LNCaP clone FGC (cell line): Measurements from ENCODE around the gene MVB12A.

Experiments used
- DNase-seq: peaks from one replicate; pipeline ENCODE4 v3.0.0-alpha.2; 2011; ENCODE audit warnings: low read depth
- H3K4me3 ChIP-seq: 2 replicates; pipeline ENCODE4 v1.5.1; 2011; ENCODE audit warnings: mild to moderate bottlenecking, low read depth, low read length, control low read depth
- TF ChIP-seq, protein P1 (sequence below): IDR thresholded peaks from 2 replicates; pipeline ENCODE4 v1.5.1; 2012; ENCODE audit warnings: mild to moderate bottlenecking; ENCODE audit not compliant: control insufficient read depth, insufficient read depth; ENCODE audit errors: extremely low read depth

Gene MVB12A

DNA sequence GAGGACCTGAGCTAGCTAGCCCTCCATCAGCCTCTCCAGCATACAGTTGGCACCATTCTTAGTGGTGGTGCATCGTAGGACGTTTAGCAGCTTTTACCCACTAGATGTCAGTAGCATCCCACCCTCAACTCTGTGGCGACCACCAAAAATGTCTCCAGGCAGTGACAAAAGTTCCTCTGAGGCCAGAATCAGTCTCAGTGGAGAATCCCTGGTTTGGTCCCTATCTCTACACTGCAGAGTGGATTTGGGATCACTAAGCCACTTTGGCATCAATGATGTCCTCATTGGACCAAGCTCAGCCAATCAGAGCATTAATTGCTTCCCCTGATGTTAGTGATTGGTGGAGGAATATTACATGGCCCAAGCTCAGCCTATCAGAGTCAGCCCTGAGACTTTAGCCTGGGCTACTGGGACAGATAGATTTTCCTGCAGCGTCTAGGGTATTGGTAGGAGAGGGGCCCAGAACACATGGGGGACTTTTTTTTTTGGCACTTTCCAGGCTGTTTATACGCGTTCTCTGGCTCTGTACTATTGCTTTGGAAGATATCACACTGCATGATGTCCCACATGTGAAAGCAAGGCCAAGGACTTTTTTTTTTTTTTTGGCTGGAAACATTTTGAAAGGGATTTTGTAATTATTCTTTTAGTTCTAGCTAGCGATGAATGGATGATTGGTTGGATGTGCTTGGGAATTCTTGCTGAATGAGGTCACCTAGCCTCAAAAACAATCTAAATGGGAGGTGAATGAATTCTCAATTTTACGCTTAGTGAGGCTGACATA, 21.6 kb downstream of the MVB12A start:
- no peak for DNase-seq
- no peak overlapping the region for H3K4me3 ChIP-seq
- TF ChIP-seq, protein P1, sequence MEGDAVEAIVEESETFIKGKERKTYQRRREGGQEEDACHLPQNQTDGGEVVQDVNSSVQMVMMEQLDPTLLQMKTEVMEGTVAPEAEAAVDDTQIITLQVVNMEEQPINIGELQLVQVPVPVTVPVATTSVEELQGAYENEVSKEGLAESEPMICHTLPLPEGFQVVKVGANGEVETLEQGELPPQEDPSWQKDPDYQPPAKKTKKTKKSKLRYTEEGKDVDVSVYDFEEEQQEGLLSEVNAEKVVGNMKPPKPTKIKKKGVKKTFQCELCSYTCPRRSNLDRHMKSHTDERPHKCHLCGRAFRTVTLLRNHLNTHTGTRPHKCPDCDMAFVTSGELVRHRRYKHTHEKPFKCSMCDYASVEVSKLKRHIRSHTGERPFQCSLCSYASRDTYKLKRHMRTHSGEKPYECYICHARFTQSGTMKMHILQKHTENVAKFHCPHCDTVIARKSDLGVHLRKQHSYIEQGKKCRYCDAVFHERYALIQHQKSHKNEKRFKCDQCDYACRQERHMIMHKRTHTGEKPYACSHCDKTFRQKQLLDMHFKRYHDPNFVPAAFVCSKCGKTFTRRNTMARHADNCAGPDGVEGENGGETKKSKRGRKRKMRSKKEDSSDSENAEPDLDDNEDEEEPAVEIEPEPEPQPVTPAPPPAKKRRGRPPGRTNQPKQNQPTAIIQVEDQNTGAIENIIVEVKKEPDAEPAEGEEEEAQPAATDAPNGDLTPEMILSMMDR, result no peak

DNA sequence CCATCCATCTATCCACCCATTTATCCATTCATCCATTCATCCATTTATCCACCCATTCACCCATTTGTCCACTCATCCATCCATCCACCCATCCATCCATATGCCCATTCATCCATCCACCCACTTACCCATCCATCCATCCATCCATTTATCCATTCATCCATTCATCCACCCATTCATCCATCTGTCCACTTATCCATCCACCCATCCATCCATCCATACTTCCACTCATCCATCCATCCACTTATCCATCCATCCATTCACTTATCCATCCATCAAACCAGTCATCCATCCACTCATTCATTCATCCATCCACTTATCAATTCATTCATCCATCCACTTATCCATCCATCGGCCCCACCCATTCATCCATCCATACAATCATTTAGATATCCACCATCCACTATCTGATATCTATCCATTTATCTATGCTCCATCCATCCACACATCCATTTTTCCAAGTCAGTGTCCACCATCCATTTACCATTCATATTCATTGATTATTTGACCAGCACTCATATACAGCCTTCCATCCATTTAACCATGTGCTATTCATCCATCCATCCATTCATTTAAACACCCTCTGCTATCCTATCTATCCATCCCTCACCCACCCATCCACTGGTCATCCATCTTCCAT, 25.8 kb downstream of the MVB12A start:
- TF ChIP-seq, protein P1, result no peak
- no peak for DNase-seq

DNA sequence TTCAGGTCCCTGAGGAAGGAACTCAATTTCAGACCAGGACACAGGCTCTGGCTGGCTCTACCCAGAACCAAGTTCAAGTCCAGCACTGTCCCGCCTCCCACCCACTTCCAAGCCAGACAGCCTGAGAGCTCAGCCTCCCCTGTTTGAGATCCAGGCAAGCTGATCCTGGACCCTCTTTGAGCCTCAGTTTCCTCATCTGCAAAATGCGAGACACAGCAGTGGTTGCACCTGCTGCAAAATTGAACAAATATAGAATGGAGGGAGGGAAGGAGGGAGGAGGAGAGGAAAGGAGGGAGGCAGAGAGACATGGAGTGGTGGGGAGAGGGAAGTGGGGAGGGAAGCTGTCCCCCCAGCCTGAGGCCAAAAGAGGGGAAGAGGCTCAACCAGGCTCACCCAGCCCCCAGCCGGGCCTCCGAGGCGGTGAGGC, 27.9 kb downstream of the MVB12A start:
- DNase-seq, result no peak
- TF ChIP-seq, protein P1, result no peak
- H3K4me3 ChIP-seq, result no peak overlapping the region

More for the DNA sequence above, 25.8 kb downstream of the MVB12A start:
- no peak overlapping the region for H3K4me3 ChIP-seq

DNA sequence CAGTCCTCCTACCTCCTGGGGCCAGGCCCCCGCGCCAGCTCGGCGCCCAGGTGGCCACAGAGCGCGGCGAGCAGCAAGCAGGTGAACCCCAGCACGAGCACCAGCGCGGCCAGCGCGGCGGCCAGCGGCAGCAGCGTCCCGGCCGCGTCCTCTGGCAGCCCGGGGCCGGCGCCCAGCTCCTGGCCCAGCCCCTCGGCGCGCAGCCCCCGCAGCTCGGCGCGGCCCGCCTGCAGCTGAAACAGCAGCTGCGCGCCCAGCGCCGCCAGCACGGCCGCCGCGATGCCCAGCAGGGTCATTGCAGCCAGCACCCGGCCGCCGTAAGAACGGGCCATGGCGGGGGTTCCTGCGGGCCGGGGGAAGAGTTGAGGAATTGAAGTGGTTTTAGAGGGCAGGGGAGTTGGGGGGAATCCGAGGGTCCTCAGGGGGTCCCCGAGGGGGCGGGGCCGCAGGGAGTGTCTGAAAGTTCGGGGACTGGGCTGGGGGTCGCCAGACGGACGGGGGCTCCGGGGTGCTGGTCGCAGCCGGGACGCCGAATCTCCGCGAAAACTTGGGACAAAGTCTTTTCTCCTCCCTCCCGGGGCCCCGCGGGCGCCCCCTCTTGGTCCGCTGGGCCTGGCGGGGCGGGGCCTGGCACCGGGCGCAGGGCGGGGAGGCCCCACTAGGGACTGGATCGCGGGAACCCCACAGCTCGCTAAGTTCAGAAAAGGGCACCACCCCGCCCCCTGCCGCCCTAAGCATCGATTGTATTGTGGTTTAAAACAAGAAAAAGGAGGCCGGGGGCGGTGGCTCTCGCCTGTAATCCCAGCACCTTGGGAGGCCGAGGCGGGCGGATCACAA, 28.5 kb downstream of the MVB12A start, which contains the start of gene TMEM221:
Gene TMEM221 (minus strand): TSS at position 538 of the 837 bp plus-strand sequence. CDS start 206 bp downstream, at position 332.
- DNase-seq, result no peak
- TF ChIP-seq, protein P1, result no peak
- H3K4me3 ChIP-seq, result no peak within 1 kb of the TSS

DNA sequence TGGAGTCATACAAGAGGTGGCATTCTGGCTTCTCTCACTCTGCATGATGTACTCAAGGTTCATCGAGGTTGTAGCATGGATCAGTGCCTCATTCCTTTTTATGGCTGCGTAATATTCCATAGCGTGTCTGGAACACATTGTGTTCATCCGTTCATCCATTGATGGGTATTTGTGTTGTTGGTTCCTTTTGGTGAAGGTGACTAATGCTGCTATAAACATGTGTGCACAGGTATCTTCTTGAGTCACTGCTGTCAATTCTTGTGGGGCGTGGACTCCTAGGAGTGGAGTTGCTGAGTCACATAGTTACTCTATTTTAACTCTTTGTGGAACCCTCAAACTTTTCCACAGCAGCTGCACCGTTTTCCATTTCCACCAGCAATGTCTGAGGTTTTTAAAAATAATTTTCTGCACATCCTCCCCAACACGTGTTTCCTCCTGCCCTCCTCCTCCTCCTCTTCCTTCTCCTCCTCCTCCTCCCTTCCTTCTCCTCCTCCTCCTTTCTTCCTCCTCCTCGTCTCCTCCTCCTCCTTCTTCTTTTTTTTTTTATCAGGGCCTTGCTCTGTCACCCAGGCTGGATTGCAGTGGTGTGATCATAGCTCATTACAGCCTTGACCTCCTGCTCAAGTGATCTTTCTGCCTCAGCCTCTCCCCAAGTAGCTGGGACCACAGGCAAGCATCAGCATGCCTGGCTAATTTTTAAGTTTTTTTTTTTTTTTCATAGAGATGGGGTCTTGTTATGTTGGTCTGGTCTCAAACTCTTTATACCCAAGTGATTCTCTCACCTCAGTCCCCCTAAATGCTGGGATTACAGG, 30.6 kb downstream of the MVB12A start:
- no peak overlapping the region for H3K4me3 ChIP-seq
- TF ChIP-seq, protein P1, result no peak
- DNase-seq, result no peak

DNA sequence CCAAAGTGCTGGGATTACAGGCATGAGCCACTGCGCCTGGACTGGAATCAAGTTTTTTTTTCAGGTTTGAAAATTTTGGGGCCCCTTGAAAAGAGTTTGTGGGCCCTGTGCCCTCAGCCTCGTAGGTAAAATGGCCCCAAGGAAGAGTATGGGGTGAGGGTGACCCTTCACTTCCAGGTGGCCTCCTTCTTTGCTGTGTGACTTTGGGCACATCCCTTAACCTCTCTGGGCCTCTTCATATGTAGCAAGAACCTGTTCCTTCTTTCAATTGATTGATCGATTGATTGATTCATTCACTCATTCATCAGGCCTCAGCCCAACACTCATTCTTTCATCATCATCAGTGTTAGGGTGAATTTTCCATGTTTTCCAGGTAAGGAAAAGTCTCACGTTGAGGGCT, 32.0 kb downstream of the MVB12A start:
- DNase-seq, result no peak
- H3K4me3 ChIP-seq, result no peak overlapping the region
- TF ChIP-seq, protein P1, result no peak
